ENCODE data around the gene IL15RA.

IL15RA gene

DNA sequence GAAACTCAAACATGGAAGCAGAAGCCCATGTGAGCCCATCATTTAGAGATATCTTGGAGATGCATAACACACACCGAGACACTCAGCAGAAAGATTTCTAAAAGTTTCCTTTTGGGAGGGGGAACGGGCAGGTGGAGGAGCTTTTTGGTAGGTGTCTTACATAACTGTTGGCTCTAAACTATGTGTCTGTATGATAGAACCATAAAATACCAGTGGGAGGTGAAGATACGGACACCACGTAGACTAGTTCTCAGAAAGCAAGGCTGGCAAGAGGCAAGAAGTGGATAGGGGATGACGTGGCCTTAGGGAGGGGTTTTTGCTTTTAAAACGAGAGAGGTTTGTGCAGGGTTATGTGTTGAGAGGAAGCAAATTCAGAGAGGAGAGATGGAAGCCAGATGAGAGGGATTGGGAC is 36.5 kb downstream of the IL15RA start:
- TF ChIP-seq, protein P1, sequence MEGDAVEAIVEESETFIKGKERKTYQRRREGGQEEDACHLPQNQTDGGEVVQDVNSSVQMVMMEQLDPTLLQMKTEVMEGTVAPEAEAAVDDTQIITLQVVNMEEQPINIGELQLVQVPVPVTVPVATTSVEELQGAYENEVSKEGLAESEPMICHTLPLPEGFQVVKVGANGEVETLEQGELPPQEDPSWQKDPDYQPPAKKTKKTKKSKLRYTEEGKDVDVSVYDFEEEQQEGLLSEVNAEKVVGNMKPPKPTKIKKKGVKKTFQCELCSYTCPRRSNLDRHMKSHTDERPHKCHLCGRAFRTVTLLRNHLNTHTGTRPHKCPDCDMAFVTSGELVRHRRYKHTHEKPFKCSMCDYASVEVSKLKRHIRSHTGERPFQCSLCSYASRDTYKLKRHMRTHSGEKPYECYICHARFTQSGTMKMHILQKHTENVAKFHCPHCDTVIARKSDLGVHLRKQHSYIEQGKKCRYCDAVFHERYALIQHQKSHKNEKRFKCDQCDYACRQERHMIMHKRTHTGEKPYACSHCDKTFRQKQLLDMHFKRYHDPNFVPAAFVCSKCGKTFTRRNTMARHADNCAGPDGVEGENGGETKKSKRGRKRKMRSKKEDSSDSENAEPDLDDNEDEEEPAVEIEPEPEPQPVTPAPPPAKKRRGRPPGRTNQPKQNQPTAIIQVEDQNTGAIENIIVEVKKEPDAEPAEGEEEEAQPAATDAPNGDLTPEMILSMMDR (conservative IDR thresholded peaks at IDR 0.05), result no peak
- TF ChIP-seq ZFX (IDR thresholded peaks at IDR 0.05), result no peak
- H3K27ac ChIP-seq, result no peak overlapping the region

- no peak overlapping the region for H3K27ac ChIP-seq
- TF ChIP-seq, protein P1 (conservative IDR thresholded peaks at IDR 0.05), result no peak
- no peak for TF ChIP-seq ZFX (IDR thresholded peaks at IDR 0.05)
Measured at GRCh38 chr10:5938291-5938690, 39.1 kb downstream of the IL15RA start.

DNA sequence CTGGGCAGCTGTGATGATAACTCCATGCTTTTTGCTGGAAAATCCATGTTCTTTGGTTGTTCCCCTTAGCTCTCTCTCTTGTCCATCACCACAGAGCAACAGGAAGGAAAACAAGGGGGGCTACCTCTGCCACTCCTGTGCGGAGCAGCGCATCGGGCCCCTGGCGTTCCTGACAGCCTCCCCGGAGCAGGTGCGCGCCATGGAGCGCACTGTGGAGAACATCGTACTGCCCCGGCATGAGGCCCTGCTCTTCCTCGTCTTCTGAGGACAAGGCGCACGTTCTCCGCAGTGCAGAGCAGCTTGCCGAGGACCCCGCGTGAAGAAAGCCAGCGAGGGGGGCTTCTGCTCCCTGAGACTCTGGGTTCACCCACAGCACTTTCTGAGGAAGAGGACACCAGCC is 40.3 kb downstream of the IL15RA start:
- TF ChIP-seq ZFX (IDR thresholded peaks at IDR 0.05), result no peak
- TF ChIP-seq, protein P1 (conservative IDR thresholded peaks at IDR 0.05), result no peak
- no peak overlapping the region for H3K27ac ChIP-seq

DNA sequence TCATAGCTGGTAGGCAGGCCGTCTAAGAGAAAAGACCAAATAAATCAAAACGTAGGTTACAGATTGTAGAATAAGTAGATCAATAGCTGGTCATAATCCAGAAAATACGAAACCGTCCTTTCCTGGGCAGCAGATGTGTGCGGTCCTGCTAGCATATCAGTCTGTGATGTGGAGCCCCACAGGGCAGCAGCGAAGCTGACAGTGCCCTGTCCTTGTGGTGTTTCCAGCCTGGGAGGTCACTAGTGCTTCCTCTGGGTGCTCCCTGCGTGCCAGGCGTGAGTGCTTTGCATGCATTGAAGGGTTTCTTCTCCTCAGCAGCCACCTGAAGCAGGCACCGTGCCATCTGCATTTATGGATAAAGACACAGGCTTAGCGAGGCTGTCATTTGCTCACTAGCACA is 41.7 kb downstream of the IL15RA start:
- no peak for TF ChIP-seq ZFX (IDR thresholded peaks at IDR 0.05)
- TF ChIP-seq, protein P1 (conservative IDR thresholded peaks at IDR 0.05), result no peak
- no peak overlapping the region for H3K27ac ChIP-seq

DNA sequence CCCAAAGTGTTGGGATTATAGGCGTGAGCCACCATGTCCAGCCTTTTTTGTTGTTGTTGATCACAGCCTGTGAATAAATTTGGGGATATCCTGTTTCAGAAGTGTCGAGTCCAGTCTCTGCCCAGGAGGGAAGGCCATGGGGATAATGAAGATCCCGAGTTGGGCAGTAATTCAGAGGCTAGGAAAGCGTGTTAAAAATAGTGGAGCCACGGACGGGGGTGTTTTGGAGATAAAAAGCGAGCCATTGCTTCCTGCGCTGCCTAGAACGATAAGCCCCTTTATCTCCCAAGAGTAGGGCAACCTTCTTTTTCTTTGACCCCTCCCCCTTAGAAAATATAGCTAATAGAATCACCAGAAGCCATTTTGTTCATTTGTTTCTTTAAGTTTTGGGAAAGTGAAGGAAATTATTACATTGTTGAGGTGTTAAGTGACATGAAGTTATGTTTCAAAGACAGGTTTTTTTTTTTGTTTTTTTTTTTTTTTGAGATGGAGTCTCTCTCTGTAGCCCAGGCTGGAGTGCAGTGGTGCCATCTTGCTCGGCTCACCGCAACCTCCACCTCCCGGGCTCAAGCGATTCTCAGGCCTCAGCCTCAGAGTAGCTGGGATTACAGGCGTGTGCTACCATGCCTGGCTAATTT is 43.3 kb downstream of the IL15RA start:
- TF ChIP-seq ZFX (IDR thresholded peaks at IDR 0.05), result no peak
- TF ChIP-seq, protein P1 (conservative IDR thresholded peaks at IDR 0.05), result no peak
- H3K27ac ChIP-seq, result no peak overlapping the region

- TF ChIP-seq, protein P1 (conservative IDR thresholded peaks at IDR 0.05), result no peak
- no peak for TF ChIP-seq ZFX (IDR thresholded peaks at IDR 0.05)
- H3K27ac ChIP-seq, result no peak overlapping the region
Measured at GRCh38 chr10:5932345-5932744, 45.0 kb downstream of the IL15RA start.

DNA sequence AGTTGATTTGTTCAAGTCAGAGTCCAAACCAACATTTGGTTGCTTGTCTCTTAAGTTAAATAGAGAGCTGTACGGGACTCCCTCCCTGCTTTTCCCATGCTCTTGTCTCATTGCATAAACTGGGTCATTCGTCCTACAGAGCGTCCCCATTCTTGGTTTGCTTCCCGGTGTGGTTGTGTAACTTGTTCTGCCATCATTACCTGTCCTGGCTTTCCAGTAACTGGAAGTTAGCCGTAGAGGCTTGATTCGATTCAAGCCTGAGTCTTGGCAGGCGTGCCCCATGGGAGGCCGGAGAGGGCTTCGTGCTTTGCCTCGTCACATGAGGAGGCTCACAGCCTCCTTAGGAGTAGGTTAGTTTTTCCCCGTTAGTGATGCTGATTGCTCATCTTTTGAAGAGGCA is 47.1 kb downstream of the IL15RA start:
- H3K27ac ChIP-seq, result no peak overlapping the region
- no peak for TF ChIP-seq ZFX (IDR thresholded peaks at IDR 0.05)
- TF ChIP-seq, protein P1 (conservative IDR thresholded peaks at IDR 0.05), result no peak
